ENCODE data around the gene CPA4. TPM values are rescaled to one million over a fixed set of nuclear protein-coding genes. Genes with fewer than 3 reads are reported as not detected.

CPA4 gene
- total RNA-seq, 1 donor from 2014 or later, result 7.4 TPM

- no peak for DNase-seq (ENCODE audit: extremely low spot score, unreplicated experiment)
- peaks cover 3% of the 10 kb centered on the region for H3K36me3 Mint-ChIP-seq
- H3K27me3 Mint-ChIP-seq, result no peaks in the 10 kb centered on the region
- peaks cover 72% of the 10 kb centered on the region for H3K4me1 Mint-ChIP-seq (ENCODE audit: unreplicated experiment)
- H3K4me3 Mint-ChIP-seq, result peak overlapping the region; percentile 13
- H3K9me3 Mint-ChIP-seq, result no peaks in the 10 kb centered on the region
- TF ChIP-seq CTCF (conservative IDR thresholded peaks at IDR 0.05), result no peak
- peak overlapping the region; percentile 42 for H3K27ac Mint-ChIP-seq
Observed at GRCh38 chr7:130369831-130370550, 77.0 kb downstream of the CPA4 start.

GRCh38 chr7:130371046-130371445 lies 78.1 kb downstream of the CPA4 start:
- Mint-ChIP-seq H3K36me3 (peaks cover 3% of the 10 kb centered on the region), H3K9me3 (peaks cover under 1% of the 10 kb centered on the region), H3K27me3 (no peaks in the 10 kb centered on the region), H3K4me3 (no peak overlapping the region), H3K27ac (no peak overlapping the region), H3K4me1 (ENCODE audit: unreplicated experiment) (peaks cover 63% of the 10 kb centered on the region)
- TF ChIP-seq CTCF (conservative IDR thresholded peaks at IDR 0.05), result no peak
- no peak for DNase-seq (ENCODE audit: extremely low spot score, unreplicated experiment)

- Mint-ChIP-seq H3K27me3 (no peaks in the 10 kb centered on the region), H3K27ac (peak overlapping the region; percentile 99), H3K4me3 (peak overlapping the region; percentile 42), H3K36me3 (peaks cover 11% of the 10 kb centered on the region), H3K9me3 (peaks cover 9% of the 10 kb centered on the region), H3K4me1 (ENCODE audit: unreplicated experiment) (peaks cover 48% of the 10 kb centered on the region)
- no peak for TF ChIP-seq CTCF (conservative IDR thresholded peaks at IDR 0.05)
- no peak for DNase-seq (ENCODE audit: extremely low spot score, unreplicated experiment)
Observed at GRCh38 chr7:130372402-130373165, 79.6 kb downstream of the CPA4 start.

Other genes starting within 250 kb of the CPA4 start
- gene ZC3HC1, start 241.8 kb upstream of the CPA4 start, total RNA-seq (ENCODE audit: low replicate concordance), result 15.7 and 26.7 TPM in 2 replicates
- gene KLHDC10, start 222.6 kb upstream of the CPA4 start, total RNA-seq (ENCODE audit: low replicate concordance), result 34.6 and 43.6 TPM in 2 replicates
- 25.1 and 36.1 TPM in 2 replicates for gene TMEM209, start 87.8 kb upstream of the CPA4 start, total RNA-seq (ENCODE audit: low replicate concordance)
- not detected in 2 replicates for gene SSMEM1, start 85.3 kb upstream of the CPA4 start, total RNA-seq (ENCODE audit: low replicate concordance)
- gene CPA2, start 26.3 kb upstream of the CPA4 start, total RNA-seq (ENCODE audit: low replicate concordance), result 16.3 and 19.8 TPM in 2 replicates
- 0.68 TPM in 1 of 2 replicates, not detected in the other for gene CPA5, start 51.7 kb downstream of the CPA4 start, total RNA-seq (ENCODE audit: low replicate concordance)
- 0.41 TPM in 1 of 2 replicates, not detected in the other for gene CPA1, start 87.3 kb downstream of the CPA4 start, total RNA-seq (ENCODE audit: low replicate concordance)
- gene CEP41, start 147.9 kb downstream of the CPA4 start, total RNA-seq (ENCODE audit: low replicate concordance), result 20.1 and 33.0 TPM in 2 replicates
- gene MEST, start 198.9 kb downstream of the CPA4 start, total RNA-seq (ENCODE audit: low replicate concordance), result 489 and 572 TPM in 2 replicates